HL-60 (cell line): Measurements from ENCODE around the gene ATP6V1G1.

ENCODE experiments used
- CTCF ChIP-seq: IDR thresholded peaks from one replicate; pipeline ENCODE4 v1.5.1; 2011; ENCODE audit warnings: low read length, control low read depth, inconsistent platforms; ENCODE audit not compliant: insufficient read depth
- GABPA ChIP-seq: IDR thresholded peaks from 2 replicates; pipeline ENCODE4 v1.6.1; 2012; ENCODE audit warnings: low read depth
- POLR2AphosphoS5 ChIP-seq: IDR thresholded peaks from 2 replicates; pipeline ENCODE4 v1.6.1; 2012; ENCODE audit warnings: low read depth
- REST ChIP-seq: IDR thresholded peaks from 2 replicates; pipeline ENCODE4 v1.6.1; 2012; ENCODE audit warnings: low read depth; ENCODE audit not compliant: insufficient replicate concordance
- SPI1 ChIP-seq: IDR thresholded peaks from 2 replicates; pipeline ENCODE4 v1.6.1; 2012; ENCODE audit warnings: low read depth, mild to moderate bottlenecking, borderline replicate concordance

- TF ChIP-seq CTCF = no peak
- TF ChIP-seq POLR2AphosphoS5 = no peak
- no peak for TF ChIP-seq REST
- no peak for TF ChIP-seq GABPA
- no peak for TF ChIP-seq SPI1
These were observed 34.5 kb downstream of the ATP6V1G1 start for GRCh38 chr9:114621975-114622609.
